MM.1S (cell line): Measurements from ENCODE around the gene STX17.

Experiments
- CTCF ChIP-seq: fragments of 300-600 bp; sonication (generic); IDR thresholded peaks from 2 replicates; pipeline ENCODE4 v1.5.1; 2016; ENCODE audit warnings: antibody characterized with exemption, low read length, mixed read lengths
- EZH2 ChIP-seq: fragments of 300-600 bp; sonication (generic); optimal IDR thresholded peaks from 2 replicates; pipeline ENCODE3; 2017; ENCODE audit warnings: low read depth, mild to moderate bottlenecking, antibody characterized with exemption, low read length, mixed read lengths
- EZH2phosphoT487 ChIP-seq: fragments of 300-600 bp; sonication (generic); IDR thresholded peaks from 2 replicates; pipeline ENCODE4 v1.6.1; 2018; ENCODE audit warnings: antibody characterized with exemption, low read length

GRCh38 chr9:99889120-99889519 lies 17.3 kb upstream of the STX17 start:
- TF ChIP-seq CTCF (peak; percentile 16; the same call in 1 of the 2 replicates), EZH2phosphoT487 (no peak), EZH2 (no peak)
